ENCODE data around the gene FAM13C. TPM values are rescaled to one million over a fixed set of nuclear protein-coding genes. Genes with fewer than 3 reads are reported as not detected.

FAM13C gene
- total and polyA plus RNA-seq, 10 donors, result 1.5 to 19.7 (median 8.9) TPM

DNA sequence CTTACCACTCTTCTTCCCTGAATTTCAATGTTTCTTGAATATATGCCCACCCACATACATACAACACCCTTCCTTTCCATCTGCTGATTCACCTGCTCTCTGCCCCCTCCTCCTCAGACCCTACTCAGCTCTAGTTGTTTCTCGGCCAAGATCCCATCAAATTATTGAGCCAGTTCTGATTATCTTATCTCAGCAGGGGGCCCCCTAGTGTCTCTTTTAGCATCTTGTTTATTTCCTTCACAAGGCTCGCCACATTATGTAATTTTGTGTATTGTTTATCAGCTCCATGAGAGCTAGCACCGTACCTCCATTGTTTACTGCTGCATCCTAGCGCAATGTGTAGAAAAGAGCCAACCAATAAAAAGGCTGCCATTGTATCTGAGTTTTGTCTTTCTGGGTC is 71.9 kb downstream of the FAM13C start:
- Histone ChIP-seq H3K36me3 (no peaks in the 10 kb centered on the region), H3K4me3 (no peak overlapping the region), H3K4me1 (no peaks in the 10 kb centered on the region), H3K27ac (no peak overlapping the region), H3K9me3 (no peaks in the 10 kb centered on the region), H3K27me3 (replicated peaks in 1 of 7) (no peaks in the 10 kb centered on the region)
- intact Hi-C loops (cut with DNase I; ENCODE audit: low total_unique reads), result no loop called here
- 72 to 87% (median 79%) methylated on average over 4 of the region's 4 CpGs for WGBS, 5 donors
- DNase-seq, result no peak
- TF ChIP-seq, protein P1, sequence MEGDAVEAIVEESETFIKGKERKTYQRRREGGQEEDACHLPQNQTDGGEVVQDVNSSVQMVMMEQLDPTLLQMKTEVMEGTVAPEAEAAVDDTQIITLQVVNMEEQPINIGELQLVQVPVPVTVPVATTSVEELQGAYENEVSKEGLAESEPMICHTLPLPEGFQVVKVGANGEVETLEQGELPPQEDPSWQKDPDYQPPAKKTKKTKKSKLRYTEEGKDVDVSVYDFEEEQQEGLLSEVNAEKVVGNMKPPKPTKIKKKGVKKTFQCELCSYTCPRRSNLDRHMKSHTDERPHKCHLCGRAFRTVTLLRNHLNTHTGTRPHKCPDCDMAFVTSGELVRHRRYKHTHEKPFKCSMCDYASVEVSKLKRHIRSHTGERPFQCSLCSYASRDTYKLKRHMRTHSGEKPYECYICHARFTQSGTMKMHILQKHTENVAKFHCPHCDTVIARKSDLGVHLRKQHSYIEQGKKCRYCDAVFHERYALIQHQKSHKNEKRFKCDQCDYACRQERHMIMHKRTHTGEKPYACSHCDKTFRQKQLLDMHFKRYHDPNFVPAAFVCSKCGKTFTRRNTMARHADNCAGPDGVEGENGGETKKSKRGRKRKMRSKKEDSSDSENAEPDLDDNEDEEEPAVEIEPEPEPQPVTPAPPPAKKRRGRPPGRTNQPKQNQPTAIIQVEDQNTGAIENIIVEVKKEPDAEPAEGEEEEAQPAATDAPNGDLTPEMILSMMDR (IDR thresholded peaks at IDR 0.05 in 8 of 11, conservative IDR thresholded peaks at IDR 0.05 in 3 of 11), result no peak
- no peak for TF ChIP-seq POLR2A (IDR thresholded peaks at IDR 0.05)
- TF ChIP-seq POLR2AphosphoS5 (IDR thresholded peaks at IDR 0.05), result no peak

DNA sequence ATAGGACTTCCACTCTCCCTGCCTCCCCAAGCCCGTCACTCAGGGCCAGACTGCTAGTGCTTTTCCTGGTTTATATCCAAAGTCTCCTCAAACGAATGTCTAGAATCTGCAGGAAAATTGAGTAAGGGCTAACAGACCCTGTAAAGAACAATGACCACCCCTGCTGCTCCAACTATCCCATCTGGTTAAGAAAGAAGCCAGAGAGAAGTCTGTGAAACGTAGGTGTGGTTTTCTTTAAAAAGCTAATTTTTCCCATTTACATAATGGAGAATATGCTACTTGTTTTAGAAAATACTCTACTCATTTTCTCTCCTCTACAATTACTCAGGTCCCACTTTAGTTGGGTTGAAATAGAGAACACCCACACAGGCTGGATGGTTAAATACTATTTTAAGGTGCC is 72.5 kb downstream of the FAM13C start:
- no peaks in the 10 kb centered on the region for H3K27me3 ChIP-seq (replicated peaks in 1 of 7)
- DNase-seq, result no peak
- intact Hi-C loops (cut with DNase I; ENCODE audit: low total_unique reads), result no loop called here
- no peaks in the 10 kb centered on the region for H3K36me3 ChIP-seq
- TF ChIP-seq, protein P1 (IDR thresholded peaks at IDR 0.05 in 8 of 11, conservative IDR thresholded peaks at IDR 0.05 in 3 of 11), result no peak
- TF ChIP-seq POLR2AphosphoS5 (IDR thresholded peaks at IDR 0.05) (no peak), POLR2A (IDR thresholded peaks at IDR 0.05) (no peak)
- no peaks in the 10 kb centered on the region for H3K4me1 ChIP-seq
- H3K27ac ChIP-seq, result no peak overlapping the region
- WGBS, 5 donors, result 64 to 81% (median 70%) methylated on average over 3 of the region's 3 CpGs
- no peaks in the 10 kb centered on the region for H3K9me3 ChIP-seq
- no peak overlapping the region for H3K4me3 ChIP-seq

DNA sequence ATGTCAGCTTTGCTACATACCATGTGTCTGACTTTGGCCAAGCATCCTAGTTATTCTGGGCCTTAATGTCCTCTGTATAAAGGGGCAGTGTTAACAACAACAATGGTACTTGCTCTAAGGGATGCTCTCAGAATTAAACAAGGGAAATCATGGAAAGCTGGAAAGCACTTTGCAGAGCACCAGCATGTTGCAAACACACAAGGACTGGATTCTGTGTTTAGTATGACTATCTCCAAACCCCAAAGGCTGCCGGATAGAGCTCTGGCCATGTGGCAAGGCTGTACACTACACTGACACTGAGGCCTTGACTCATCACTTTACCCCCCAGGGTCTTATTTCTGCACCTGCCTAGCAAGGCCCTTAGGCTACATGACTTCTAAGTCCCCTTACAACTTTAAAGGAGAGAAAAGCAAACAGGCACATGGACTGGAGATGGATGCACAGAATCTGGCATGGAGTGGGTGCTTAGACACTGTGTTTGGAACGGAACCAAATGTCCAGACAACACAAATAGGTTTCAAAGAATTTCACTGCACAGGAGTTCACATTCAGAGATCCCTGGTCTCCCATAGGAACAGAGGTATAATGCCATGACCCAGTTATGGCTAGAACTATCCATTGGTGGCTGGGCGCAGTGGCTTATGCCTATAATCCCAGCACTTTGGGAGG is 74.6 kb downstream of the FAM13C start:
- no peaks in the 10 kb centered on the region for H3K27me3 ChIP-seq (replicated peaks in 1 of 7)
- H3K4me1 ChIP-seq, result no peaks in the 10 kb centered on the region
- intact Hi-C loops (cut with DNase I; ENCODE audit: low total_unique reads), result no loop called here
- WGBS, 5 donors, result 84 to 96% (median 88%) methylated on average over 3 of the region's 3 CpGs
- no peaks in the 10 kb centered on the region for H3K9me3 ChIP-seq
- no peak for TF ChIP-seq POLR2A (IDR thresholded peaks at IDR 0.05)
- TF ChIP-seq, protein P1 (IDR thresholded peaks at IDR 0.05 in 8 of 11, conservative IDR thresholded peaks at IDR 0.05 in 3 of 11), result no peak
- TF ChIP-seq POLR2AphosphoS5 (IDR thresholded peaks at IDR 0.05), result no peak
- H3K27ac ChIP-seq, result no peak overlapping the region
- H3K4me3 ChIP-seq, result no peak overlapping the region
- H3K36me3 ChIP-seq, result no peaks in the 10 kb centered on the region
- DNase-seq, result no peak

DNA sequence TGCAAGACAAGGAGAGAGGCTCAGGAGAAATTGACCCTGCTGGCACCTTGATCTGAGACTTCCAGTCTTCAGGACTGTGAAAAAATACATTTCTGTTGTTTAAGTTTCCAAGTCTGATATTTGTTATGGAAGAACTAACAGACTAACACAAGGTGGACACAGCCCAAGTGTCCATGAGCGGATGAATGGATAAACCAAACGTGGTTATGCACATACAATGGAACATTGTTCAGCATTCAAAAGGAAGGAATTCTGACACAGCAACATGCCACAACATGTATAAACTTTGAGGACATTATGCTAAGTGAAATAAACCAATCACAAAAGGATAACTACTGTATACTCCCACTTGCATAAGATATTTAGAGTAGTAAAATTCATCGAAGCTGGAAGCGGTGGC is 76.5 kb downstream of the FAM13C start:
- Histone ChIP-seq H3K4me3 (no peak overlapping the region), H3K27ac (no peak overlapping the region), H3K36me3 (no peaks in the 10 kb centered on the region), H3K27me3 (replicated peaks in 1 of 7) (no peaks in the 10 kb centered on the region), H3K9me3 (no peaks in the 10 kb centered on the region), H3K4me1 (no peaks in the 10 kb centered on the region)
- TF ChIP-seq, protein P1 (IDR thresholded peaks at IDR 0.05 in 8 of 11, conservative IDR thresholded peaks at IDR 0.05 in 3 of 11), result no peak
- no peak for TF ChIP-seq POLR2A (IDR thresholded peaks at IDR 0.05)
- TF ChIP-seq POLR2AphosphoS5 (IDR thresholded peaks at IDR 0.05), result no peak
- no peak for DNase-seq
- 90 to 96% (median 94%) methylated on average over 4 of the region's 4 CpGs for WGBS, 5 donors
- intact Hi-C loops (cut with DNase I; ENCODE audit: low total_unique reads), result no loop called here

All from spleen (tissue), 11 donors.